NCI-H146 treated with DMSO at 0.1 percent for 48 hours (cell line): Measurements from ENCODE around the gene BMP8A.
"Not testable (repeated sequence)": the region's sequence is repeated elsewhere in the genome, so short reads cannot be mapped to it uniquely, and the experiment has no call there.

Experiments used
- DNase-seq: peaks from one replicate; lab custom pipeline; 2025; ENCODE audit not compliant: unreplicated experiment; lab: John Stamatoyannopoulos, UW

Gene BMP8A

GRCh38 chr1:39481289-39481688 lies 10.1 kb upstream of the BMP8A start:
- no peak for DNase-seq

- DNase-seq, result no peak
These were observed 8.2 kb upstream of the BMP8A start for GRCh38 chr1:39483276-39483675.

- DNase-seq, result no peak
These were observed 6.9 kb upstream of the BMP8A start for GRCh38 chr1:39484564-39484963.

DNA sequence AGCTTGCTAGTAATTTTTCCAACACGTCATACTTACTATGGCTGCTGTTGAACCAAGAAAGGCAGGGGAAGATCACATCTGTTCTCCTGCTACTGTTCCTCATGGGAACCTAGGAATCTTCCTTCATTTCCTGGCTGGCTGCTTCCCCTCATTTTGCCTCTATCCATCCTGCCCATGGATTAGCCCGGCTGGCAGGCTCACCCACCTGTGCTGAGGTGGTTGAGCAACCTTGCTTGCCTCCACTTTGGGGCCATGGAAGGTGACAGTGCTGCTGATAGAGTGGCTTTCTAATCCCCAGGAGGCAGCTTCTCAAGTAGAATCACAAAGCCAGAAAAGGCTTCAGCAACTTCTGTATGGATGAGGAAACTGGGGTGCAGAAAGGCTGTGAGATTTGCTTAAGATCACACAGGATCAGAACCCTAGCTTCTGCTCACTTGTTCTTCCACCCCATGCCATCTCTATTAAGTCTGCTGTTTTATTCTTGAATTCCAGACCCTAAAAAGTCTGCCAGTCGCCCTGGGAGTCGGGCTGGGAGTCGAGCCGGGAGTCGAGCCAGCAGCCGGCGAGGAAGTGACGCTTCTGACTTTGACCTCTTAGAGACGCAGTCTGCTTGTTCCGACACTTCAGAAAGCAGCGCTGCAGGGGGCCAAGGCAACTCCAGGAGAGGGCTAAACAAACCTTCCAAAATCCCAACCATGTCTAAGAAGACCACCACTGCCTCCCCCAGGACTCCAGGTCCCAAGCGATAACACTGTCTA lies 6.2 kb upstream of the BMP8A start:
- no peak for DNase-seq

DNA sequence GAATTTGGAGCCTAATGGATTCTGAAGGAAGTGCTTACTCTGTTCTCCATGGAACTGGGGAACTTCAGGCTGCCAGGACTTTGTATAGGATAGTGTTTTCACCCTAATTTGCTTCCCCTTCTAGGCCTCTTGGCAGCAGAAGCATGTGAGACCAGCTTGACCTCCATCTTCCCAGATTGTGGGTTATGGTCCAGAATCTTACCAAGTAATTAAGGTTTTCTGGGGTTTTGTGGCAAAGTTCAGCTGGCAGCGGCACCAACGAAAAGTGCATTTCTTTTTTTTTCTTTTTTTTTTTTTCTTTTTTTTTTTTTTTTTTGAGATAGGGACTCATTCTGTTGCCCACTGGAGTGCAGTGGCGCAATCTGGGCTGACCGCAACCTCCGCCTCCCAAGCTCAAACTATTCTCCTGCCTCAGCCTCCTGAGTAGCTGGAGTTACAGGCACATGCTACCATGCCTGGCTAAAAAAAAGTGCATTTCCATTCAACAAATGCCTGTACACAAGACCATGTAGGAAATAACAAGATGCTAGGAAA lies 3.4 kb upstream of the BMP8A start:
- no peak for DNase-seq

GRCh38 chr1:39488793-39489566 lies 2.5 kb upstream of the BMP8A start:
- no peak for DNase-seq

DNA sequence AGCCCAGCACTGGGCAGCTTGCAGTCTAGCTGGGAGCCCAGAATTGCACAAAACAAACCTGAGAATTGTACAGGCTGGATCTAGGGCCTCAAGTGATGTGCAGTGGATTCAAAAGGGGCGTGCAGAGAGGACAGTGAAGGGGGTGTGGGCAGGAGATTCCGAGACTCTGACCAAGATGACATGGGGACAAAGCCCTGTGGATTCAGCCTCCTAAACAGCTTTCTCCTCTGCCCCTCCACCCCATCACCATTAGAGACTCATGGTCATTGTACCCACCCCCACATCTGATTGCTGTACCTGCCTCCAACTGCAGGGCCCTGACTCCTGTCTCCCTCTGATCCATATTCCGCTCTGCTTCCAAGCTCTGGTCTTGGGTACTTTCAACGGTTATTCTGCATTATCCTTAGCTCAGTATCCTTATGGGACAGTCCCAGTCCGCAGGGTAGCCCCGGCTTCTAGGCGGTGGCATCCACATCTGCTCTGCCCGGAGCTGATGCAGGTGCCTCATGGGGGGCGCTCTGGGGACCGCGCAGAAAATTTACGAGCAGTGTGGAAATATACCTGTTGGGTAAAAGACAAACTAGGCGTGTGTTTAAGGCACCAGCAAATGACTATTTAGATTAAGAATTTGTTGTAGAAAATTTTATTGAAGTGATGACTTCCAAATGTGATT lies 1.7 kb upstream of the BMP8A start:
- no peak for DNase-seq

- peak; percentile 1 for DNase-seq
These were observed 765 bp upstream of the BMP8A start for GRCh38 chr1:39490596-39491145.

GRCh38 chr1:39492118-39493042 lies 944 bp downstream of the BMP8A start:
- not testable (repeated sequence) for DNase-seq

GRCh38 chr1:39493043-39493810 lies 1.8 kb downstream of the BMP8A start:
- not testable (repeated sequence) for DNase-seq

DNA sequence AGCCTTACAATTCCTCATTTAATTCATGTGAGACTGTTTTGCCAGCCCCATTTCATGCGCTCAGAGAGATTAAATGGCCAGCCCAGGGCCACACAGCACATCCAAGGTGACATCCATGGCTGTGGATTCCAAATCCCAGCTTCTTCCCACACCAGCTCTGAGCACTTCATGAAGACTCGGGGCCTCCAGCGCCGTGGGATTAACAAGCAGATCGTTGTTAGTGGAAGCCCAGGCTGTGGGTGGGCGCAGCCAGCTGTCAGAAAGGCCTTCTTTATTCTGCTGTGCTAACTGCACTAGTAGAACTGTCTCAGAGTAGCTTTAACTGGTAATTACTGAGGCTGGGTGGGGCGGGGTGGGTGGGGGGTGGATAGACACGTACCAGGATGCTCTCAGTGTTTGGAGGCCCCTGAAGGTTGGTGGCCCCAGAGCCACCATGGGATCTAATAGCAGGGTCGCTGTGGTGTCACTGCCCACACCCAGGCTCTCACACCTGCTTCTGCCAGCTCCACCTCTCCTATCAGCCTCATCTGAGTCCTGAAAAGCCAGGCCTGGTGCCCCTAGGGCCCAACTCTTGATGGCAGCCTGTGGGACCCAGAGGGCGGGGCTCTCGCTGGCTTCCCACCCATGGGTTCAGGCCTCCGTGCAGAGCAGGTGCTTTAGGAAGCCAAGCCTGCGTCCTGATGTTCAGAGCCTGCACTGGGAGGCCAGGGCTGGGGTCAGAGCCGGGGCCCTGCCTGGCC lies 3.4 kb downstream of the BMP8A start:
- DNase-seq, result no peak

DNA sequence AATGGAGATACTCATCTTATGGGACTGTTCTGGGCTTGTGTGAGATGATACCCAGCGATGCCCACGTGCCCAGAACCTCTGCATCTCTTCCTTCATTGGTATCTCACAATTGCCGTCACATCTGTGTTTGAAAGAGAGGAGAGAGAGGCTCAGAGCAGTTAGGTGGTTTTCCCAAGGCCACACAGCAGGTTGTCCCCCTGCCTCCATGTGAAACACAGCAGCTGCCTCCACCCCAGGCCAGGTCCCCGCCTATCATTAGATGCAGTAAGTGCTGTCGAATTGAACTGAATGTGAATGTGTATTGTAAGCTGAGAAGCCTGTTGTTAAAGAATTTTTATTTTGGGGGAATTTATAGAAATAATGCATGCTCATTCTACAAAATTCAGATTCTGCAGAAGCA lies 5.1 kb downstream of the BMP8A start:
- DNase-seq, result not testable (repeated sequence)

- no peak for DNase-seq
These were observed 6.1 kb downstream of the BMP8A start for GRCh38 chr1:39497585-39497984.

DNA sequence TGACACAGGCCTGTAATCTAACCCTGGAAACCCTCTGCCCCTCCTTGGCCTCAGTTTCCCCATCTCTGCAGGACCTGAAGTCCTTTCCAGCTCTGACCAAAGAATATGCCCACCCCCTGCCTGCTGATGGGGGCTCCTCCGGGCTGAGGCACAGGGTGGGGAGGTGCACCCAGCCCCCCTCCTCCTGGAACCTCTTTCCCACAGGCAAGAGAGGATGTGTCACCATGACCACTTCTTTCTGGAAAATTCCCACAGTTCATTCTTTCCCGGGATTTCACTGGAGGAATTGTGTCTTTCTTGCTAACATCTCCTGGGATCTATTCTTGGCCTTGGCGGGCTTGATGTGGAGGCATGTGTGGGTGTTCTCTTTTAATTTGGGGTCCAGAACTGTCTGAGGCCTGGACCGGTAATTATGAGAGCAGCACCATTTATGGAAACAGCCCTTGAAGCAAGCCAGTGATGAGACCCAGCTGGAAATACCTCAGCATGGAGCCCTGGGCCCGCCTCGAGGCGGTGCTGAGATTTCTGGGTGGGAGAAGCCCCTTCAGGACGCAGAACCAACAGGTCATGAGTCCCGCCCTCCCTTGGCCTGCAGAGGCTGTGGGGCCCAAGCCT lies 6.8 kb downstream of the BMP8A start:
- DNase-seq, result not testable (repeated sequence)

DNA sequence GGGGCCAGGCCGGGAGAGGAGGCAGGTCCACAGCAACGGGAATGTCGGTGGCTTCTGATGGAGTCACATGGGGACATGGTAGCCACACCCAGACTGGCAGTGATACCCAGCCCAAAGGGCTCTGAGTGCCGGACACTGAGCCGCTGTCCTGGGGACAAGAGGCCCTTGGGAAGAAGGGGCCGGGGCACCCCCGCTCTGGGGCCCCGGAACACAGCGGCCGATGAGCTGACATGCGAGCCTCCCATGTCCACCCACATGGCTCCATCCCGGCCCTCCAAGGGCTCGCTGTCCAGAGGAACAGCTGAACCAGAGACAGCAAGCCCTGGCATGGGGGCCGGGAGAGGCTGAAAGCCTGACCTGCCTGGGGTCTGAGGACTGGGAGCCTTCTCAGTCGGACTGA lies 7.4 kb downstream of the BMP8A start:
- not testable (repeated sequence) for DNase-seq

DNA sequence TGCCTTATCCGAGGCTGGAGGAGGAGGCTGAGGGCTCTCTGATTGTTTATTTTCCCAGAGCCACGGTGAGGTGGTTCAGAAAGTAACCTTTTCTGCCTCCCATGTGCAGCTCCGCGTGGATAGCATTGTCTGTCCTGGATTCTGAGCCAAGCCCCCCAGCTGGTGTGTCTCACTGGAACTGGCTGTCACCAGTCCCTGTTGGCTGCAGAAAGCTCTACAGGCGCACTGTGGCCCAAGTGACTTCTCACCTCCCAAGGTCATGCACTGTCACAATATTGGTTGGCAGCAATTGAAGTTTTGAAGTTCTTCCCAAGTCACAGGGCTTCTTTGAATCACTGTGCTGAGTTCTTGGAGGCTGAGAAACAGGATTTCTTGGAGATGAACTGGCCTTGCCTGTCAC lies 8.2 kb downstream of the BMP8A start:
- no peak for DNase-seq

DNA sequence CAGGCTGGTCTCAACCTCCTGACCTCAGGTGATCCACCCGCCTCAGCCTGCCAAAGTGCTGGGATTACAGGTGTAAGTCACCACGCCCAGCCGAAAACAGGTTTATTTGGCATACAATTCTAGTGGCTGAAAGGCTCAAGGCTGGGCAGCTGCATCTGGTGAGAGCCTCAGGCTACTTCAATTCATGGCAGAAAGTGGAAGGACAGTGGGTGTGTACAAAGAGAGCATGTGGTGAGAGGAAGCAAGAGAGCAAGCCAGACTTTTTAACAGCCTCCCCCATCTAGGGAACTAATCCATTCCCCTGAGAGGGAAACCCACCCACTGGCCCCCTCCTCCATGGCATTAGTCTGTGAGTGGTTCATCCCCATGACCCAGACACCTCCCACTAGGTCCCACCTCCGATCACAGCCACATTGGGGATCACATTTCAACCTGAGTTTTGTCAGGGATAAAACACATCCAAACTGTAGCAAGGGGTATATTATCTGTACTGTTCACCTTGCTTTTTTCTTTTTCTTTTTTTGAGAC lies 9.5 kb downstream of the BMP8A start:
- no peak for DNase-seq

DNA sequence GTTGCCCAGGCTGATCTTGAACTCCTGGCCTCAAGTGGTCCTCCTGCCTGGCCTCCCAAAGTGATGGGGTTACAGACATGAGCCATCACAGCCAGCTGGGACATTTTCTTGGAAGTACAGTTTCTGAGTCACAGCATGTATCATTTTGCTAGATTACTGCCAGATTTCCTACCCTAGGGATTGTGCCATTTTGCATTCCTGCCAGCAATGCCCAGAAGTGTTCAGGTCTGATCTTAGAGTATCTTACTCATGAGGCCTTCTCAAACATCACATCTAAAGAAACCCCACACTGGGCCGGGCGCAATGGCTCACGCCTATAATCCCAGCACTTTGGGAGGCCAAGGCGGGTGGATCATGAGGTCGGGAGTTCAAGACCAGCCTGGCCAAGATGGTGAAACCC lies 10.2 kb downstream of the BMP8A start:
- no peak for DNase-seq
